Measurements from ENCODE around the gene BCAT1.

BCAT1 gene

GRCh38 chr12:24768415-24768814 is 180.5 kb downstream of the BCAT1 start:
- DNase-seq (ENCODE audit: low read depth): no peak

- no peak for DNase-seq (ENCODE audit: low read depth)
These were observed 181.9 kb downstream of the BCAT1 start for GRCh38 chr12:24767016-24767415.

- no peak for DNase-seq (ENCODE audit: low read depth)
These were observed 184.2 kb downstream of the BCAT1 start for GRCh38 chr12:24764712-24765111.

GRCh38 chr12:24760606-24761378 is 188.1 kb downstream of the BCAT1 start:
- DNase-seq (ENCODE audit: low read depth): no peak

GRCh38 chr12:24760162-24760561 is 188.7 kb downstream of the BCAT1 start:
- DNase-seq (ENCODE audit: low read depth): no peak
